A673 (cell line): ENCODE data around the gene EXOC6. TPM values are rescaled to one million over a fixed set of nuclear protein-coding genes. Genes with fewer than 3 reads are reported as not detected.

Experiments
- Bru-seq: library from RNA; stranded (reverse); fragments of 400-500 nt; gene quantifications from one replicate; lab custom pipeline; 2021; lab: Mats Ljungman, UMichigan
- BruChase-seq, 2 experiments: library from RNA; stranded (reverse); fragments of 400-500 nt; gene quantifications; one replicate each; lab custom pipeline; 2021; lab: Mats Ljungman, UMichigan
- BruUV-seq: library from RNA; stranded (reverse); fragments of 400-500 nt; replicated peaks from 2 replicates; lab custom pipeline; 2021; lab: Mats Ljungman, UMichigan
- CTCF ChIA-PET: fragments of 300-600 bp; sonication (Branson Sonifier 250); formaldehyde crosslinking; loops from one replicate; lab custom pipeline; 2022; ENCODE audit warnings: antibody characterized with exemption; lab: Charles Lee
- POLR2A ChIA-PET: fragments of 300-600 bp; sonication (Branson Sonifier 250); formaldehyde crosslinking; loops from one replicate; lab custom pipeline; 2022; ENCODE audit warnings: antibody characterized with exemption; ENCODE audit not compliant: low non-redundant PET; lab: Charles Lee
- DNase-seq: peaks from one replicate; pipeline ENCODE4 v3.0.0-alpha.2; 2015; ENCODE audit warnings: low spot score
- H3K27ac ChIP-seq: fragments of 200-600 bp; sonication (generic); 2 replicates; pipeline ENCODE4 v1.5.1; 2016; ENCODE audit warnings: mixed run types, low read depth, mild to moderate bottlenecking, mixed read lengths, antibody characterized with exemption, low read length; ENCODE audit not compliant: poor library complexity, severe bottlenecking
- H3K27me3 ChIP-seq: fragments of 200-600 bp; sonication (generic); replicated peaks from 2 replicates; pipeline ENCODE4 v1.6.1; 2017; ENCODE audit warnings: mixed run types, low read depth, mild to moderate bottlenecking, mixed read lengths, antibody characterized with exemption, low read length; ENCODE audit not compliant: insufficient read depth, poor library complexity
- H3K36me3 ChIP-seq: fragments of 200-600 bp; sonication (generic); 2 replicates; pipeline ENCODE4 v1.6.1; 2016; ENCODE audit warnings: mixed run types, mild to moderate bottlenecking, mixed read lengths, antibody characterized with exemption, low read length; ENCODE audit not compliant: insufficient read depth, poor library complexity, severe bottlenecking
- H3K4me1 ChIP-seq: fragments of 200-600 bp; sonication (generic); 2 replicates; pipeline ENCODE4 v1.6.1; 2017; ENCODE audit warnings: mixed run types, mild to moderate bottlenecking, mixed read lengths, antibody characterized with exemption, low read length; ENCODE audit not compliant: insufficient read depth, poor library complexity, severe bottlenecking
- H3K4me3 ChIP-seq: fragments of 200-600 bp; sonication (generic); 2 replicates; pipeline ENCODE4 v1.5.1; 2016; ENCODE audit warnings: low read depth, mixed run types, mild to moderate bottlenecking, mixed read lengths, low read length; ENCODE audit not compliant: poor library complexity, severe bottlenecking
- H3K9me3 ChIP-seq: fragments of 200-600 bp; sonication (generic); 2 replicates; pipeline ENCODE4 v1.6.1; 2016; ENCODE audit warnings: mixed run types, low read depth, mild to moderate bottlenecking, mixed read lengths, antibody characterized with exemption, low read length; ENCODE audit not compliant: poor library complexity, severe bottlenecking
- EZH2 ChIP-seq: fragments of 200-600 bp; sonication (generic); IDR thresholded peaks from 2 replicates; pipeline ENCODE4 v1.6.1; 2017; ENCODE audit warnings: borderline replicate concordance, low read depth, mild to moderate bottlenecking, mixed read lengths, antibody characterized with exemption, low read length; ENCODE audit not compliant: poor library complexity, severe bottlenecking
- intact Hi-C: fragments of 100-400 bp; cut with micrococcal nuclease; formaldehyde crosslinking; loops from one replicate; pipeline ENCODE4 v1.10.0; 2022; ENCODE audit not compliant: unreplicated experiment
- long read RNA-seq: library from polyadenylated mRNA; stranded (forward); transcript quantifications from one replicate; pipeline ENCODE4 v2.0.0, GENCODE V29; 2022
- total RNA-seq: library from RNA; stranded (reverse); gene quantifications from 2 replicates; pipeline ENCODE4 v1.2.3, GENCODE V29; 2021
- TF ChIP-seq, protein P1 (sequence below): fragments of 300-800, 200-600 bp; sonication (generic); conservative IDR thresholded peaks from 2 replicates; pipeline ENCODE4 v1.5.1; 2017; ENCODE audit warnings: low read depth, mild to moderate bottlenecking, antibody characterized with exemption, low read length, moderate library complexity, mixed read lengths

Gene EXOC6, protein sequence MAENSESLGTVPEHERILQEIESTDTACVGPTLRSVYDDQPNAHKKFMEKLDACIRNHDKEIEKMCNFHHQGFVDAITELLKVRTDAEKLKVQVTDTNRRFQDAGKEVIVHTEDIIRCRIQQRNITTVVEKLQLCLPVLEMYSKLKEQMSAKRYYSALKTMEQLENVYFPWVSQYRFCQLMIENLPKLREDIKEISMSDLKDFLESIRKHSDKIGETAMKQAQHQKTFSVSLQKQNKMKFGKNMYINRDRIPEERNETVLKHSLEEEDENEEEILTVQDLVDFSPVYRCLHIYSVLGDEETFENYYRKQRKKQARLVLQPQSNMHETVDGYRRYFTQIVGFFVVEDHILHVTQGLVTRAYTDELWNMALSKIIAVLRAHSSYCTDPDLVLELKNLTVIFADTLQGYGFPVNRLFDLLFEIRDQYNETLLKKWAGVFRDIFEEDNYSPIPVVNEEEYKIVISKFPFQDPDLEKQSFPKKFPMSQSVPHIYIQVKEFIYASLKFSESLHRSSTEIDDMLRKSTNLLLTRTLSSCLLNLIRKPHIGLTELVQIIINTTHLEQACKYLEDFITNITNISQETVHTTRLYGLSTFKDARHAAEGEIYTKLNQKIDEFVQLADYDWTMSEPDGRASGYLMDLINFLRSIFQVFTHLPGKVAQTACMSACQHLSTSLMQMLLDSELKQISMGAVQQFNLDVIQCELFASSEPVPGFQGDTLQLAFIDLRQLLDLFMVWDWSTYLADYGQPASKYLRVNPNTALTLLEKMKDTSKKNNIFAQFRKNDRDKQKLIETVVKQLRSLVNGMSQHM
- total RNA-seq: 32.6 and 35.0 TPM in 2 replicates
- Bru-seq, nascent RNA: percentile 87 among the genes with signal in this experiment
- BruChase-seq, experiment 1, labeled RNA remaining after a 2-hour chase: percentile 77 among the genes with signal in this experiment
- percentile 74 among the genes with signal in this experiment for BruChase-seq, experiment 2, labeled RNA remaining after a 6-hour chase
- long read RNA-seq, transcript EXOC6-201 (22 exons, 3,564 nt): major isoform, 25 of 44 reads
- long read RNA-seq, partial matches to known transcripts: 8 of 44 reads
- long read RNA-seq, other reads (novel, unspliced or antisense): 11 of 44 reads

DNA sequence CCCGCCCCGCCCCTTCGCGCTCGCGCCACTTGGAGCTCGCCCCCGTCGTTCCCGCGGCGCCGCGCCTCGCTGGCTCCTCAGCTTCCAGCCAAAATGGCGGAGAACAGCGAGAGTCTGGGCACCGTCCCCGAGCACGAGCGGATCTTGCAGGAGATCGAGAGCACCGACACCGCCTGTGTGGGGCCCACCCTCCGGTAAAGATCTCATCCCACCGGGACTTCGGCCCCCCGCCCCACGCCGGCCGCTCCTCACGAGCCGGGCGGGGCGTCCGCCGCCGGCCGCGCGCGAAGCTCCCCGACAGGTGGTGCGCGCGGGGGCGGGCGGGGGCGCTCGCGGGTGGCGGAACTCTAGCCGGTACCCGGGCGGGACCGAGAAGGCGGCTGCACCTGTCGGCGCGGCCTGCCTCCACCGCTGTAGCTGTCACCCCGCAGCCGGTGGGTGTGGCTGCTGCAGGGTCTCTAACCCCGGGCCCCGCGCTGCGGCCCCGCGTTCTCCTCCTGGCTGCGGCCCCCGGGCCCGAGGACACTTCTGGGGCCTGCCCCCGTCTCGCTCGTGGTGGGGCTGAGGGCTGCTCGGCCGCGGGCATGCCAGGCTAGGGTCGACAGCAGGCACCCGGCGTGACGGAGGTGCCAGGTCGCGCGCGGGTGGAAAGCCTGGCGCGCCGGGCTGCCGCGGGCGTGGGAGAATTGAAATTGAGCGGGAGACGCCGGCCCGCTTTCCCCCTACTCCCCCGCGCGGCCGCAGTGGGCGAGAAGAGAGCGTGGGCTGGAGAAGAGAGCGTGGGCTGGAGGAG, at the start of gene EXOC6:
Gene EXOC6, plus strand, starts transcription at position 80 of the 793 bp plus-strand sequence. Its CDS starts 14 bp downstream, at position 94.
- CTCF ChIA-PET: interaction anchor here (0.6 to 1.4 kb wide), 4 partner anchors 10 to 1697 kb away, joined by 3 to 4 read pairs (median 4); no protein-coding TSS in a partner anchor
- POLR2A ChIA-PET: interaction anchor here (0.6 kb wide), 1 partner anchor 11 kb away, joined by 10 read pairs; no protein-coding TSS in a partner anchor
- TF ChIP-seq, protein P1, sequence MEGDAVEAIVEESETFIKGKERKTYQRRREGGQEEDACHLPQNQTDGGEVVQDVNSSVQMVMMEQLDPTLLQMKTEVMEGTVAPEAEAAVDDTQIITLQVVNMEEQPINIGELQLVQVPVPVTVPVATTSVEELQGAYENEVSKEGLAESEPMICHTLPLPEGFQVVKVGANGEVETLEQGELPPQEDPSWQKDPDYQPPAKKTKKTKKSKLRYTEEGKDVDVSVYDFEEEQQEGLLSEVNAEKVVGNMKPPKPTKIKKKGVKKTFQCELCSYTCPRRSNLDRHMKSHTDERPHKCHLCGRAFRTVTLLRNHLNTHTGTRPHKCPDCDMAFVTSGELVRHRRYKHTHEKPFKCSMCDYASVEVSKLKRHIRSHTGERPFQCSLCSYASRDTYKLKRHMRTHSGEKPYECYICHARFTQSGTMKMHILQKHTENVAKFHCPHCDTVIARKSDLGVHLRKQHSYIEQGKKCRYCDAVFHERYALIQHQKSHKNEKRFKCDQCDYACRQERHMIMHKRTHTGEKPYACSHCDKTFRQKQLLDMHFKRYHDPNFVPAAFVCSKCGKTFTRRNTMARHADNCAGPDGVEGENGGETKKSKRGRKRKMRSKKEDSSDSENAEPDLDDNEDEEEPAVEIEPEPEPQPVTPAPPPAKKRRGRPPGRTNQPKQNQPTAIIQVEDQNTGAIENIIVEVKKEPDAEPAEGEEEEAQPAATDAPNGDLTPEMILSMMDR: 0 out of 2 replicates have a peak, but pooled peaks have one; percentile 7
- no peak for TF ChIP-seq EZH2
- Histone ChIP-seq H3K9me3 (no peaks in the 10 kb centered on the region), H3K36me3 (no peaks in the 10 kb centered on the region), H3K4me1 (peaks cover 8% of the 10 kb centered on the region), H3K27me3 (no peaks in the 10 kb centered on the region), H3K27ac (peak within 1 kb of the TSS; percentile 93), H3K4me3 (peak within 1 kb of the TSS; percentile 84)
- BruUV-seq: no TSS peak
- peak; percentile 93 for DNase-seq
- intact Hi-C loops: loop anchor here (10.0 kb wide), 1 partner anchor 254 kb away; the partner anchor contains the start of gene KIF11

DNA sequence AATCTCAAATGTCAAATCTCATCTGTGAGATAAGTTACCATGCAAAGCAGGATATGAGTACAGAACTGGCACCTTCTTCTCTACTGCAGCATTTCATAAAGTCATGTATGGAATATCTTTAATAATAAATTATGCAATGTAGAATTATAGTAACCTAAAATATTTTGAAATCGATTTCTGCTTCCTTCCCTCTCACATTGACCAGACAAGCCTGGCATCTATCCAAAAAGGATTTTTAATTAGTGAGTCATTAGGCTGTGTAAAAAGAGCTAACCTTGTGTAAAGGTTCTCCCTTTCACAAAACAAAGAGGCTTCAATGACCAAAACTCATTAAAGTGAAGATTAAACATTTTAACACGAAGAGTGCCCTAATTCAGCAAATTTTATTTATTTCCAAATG, 48.8 kb upstream of the EXOC6 start:
- Histone ChIP-seq H3K36me3 (no peaks in the 10 kb centered on the region), H3K27me3 (no peaks in the 10 kb centered on the region), H3K9me3 (no peaks in the 10 kb centered on the region), H3K4me3 (no peak overlapping the region), H3K27ac (no peak overlapping the region), H3K4me1 (no peaks in the 10 kb centered on the region)
- BruUV-seq: no TSS peak
- no peak for TF ChIP-seq EZH2
- TF ChIP-seq, protein P1: no peak
- intact Hi-C loops: no loop called here
- DNase-seq: no peak
- ChIA-PET POLR2A (no interaction called here), CTCF (no interaction called here)
